ACC112 (cell line): Measurements from ENCODE around the gene RECQL5.
"Not testable (repeated sequence)": the region's sequence is repeated elsewhere in the genome, so short reads cannot be mapped to it uniquely, and the experiment has no call there.

Source experiments
- H2AFZ ChIP-seq: fragments of 200-600 bp; sonication (generic); one replicate; pipeline ENCODE4 v1.6.0; 2017; ENCODE audit warnings: antibody characterized with exemption, low read length; ENCODE audit not compliant: unreplicated experiment
- H3K27ac ChIP-seq: fragments of 200-600 bp; sonication (generic); 2 replicates; pipeline ENCODE4 v1.5.1; 2014; ENCODE audit warnings: low read depth, mild to moderate bottlenecking, antibody characterized with exemption, low read length, moderate library complexity
- H3K27me3 ChIP-seq: fragments of 200-600 bp; sonication (generic); 2 replicates; pipeline ENCODE4 v1.6.1; 2014; ENCODE audit warnings: mild to moderate bottlenecking, antibody characterized with exemption, low read length, moderate library complexity, mixed read lengths; ENCODE audit not compliant: insufficient read depth
- H3K36me3 ChIP-seq: fragments of 200-600 bp; sonication (generic); 2 replicates; pipeline ENCODE4 v1.6.1; 2016; ENCODE audit warnings: mild to moderate bottlenecking, antibody characterized with exemption, low read length, moderate library complexity, mixed read lengths; ENCODE audit not compliant: insufficient read depth
- H3K4me1 ChIP-seq: fragments of 200-600 bp; sonication (generic); one replicate; pipeline ENCODE4 v1.6.1; 2016; ENCODE audit warnings: low read length, mixed read lengths; ENCODE audit not compliant: insufficient read depth, unreplicated experiment, control insufficient read depth
- H3K4me3 ChIP-seq: fragments of 200-600 bp; sonication (generic); 2 replicates; pipeline ENCODE4 v1.5.1; 2014; ENCODE audit warnings: mild to moderate bottlenecking, low read depth, low read length
- H3K79me2 ChIP-seq: fragments of 200-600 bp; sonication (generic); one replicate; pipeline ENCODE4 v1.6.0; 2016; ENCODE audit warnings: low read length; ENCODE audit not compliant: control insufficient read depth, unreplicated experiment, insufficient read depth

RECQL5 gene

GRCh38 chr17:75641343-75641742 lies 25.6 kb downstream of the RECQL5 start:
- Histone ChIP-seq H3K36me3 (no peaks in the 10 kb centered on the region), H3K79me2 (no peaks in the 10 kb centered on the region), H2AFZ (no peak overlapping the region), H3K27me3 (no peaks in the 10 kb centered on the region), H3K4me3 (no peak overlapping the region), H3K4me1 (no peaks in the 10 kb centered on the region), H3K27ac (no peak overlapping the region)

GRCh38 chr17:75640556-75641119 lies 26.3 kb downstream of the RECQL5 start:
- no peaks in the 10 kb centered on the region for H3K79me2 ChIP-seq
- no peak overlapping the region for H2AFZ ChIP-seq
- no peak overlapping the region for H3K4me3 ChIP-seq
- H3K27me3 ChIP-seq = no peaks in the 10 kb centered on the region
- no peaks in the 10 kb centered on the region for H3K36me3 ChIP-seq
- H3K27ac ChIP-seq = no peak overlapping the region
- H3K4me1 ChIP-seq = no peaks in the 10 kb centered on the region

- Histone ChIP-seq H3K79me2 (no peaks in the 10 kb centered on the region), H3K4me3 (no peak overlapping the region), H2AFZ (no peak overlapping the region), H3K4me1 (no peaks in the 10 kb centered on the region), H3K36me3 (no peaks in the 10 kb centered on the region), H3K27me3 (no peaks in the 10 kb centered on the region), H3K27ac (no peak overlapping the region)
Observed at GRCh38 chr17:75639771-75640555, 27.0 kb downstream of the RECQL5 start.

- Histone ChIP-seq H3K27me3 (no peaks in the 10 kb centered on the region), H3K4me3 (no peak overlapping the region), H3K4me1 (peaks cover under 1% of the 10 kb centered on the region), H3K36me3 (no peaks in the 10 kb centered on the region), H3K27ac (no peak overlapping the region), H3K79me2 (no peaks in the 10 kb centered on the region), H2AFZ (no peak overlapping the region)
Observed at GRCh38 chr17:75639327-75639726, 27.6 kb downstream of the RECQL5 start.

GRCh38 chr17:75638893-75639292 lies 28.1 kb downstream of the RECQL5 start:
- H3K36me3 ChIP-seq = no peaks in the 10 kb centered on the region
- no peak overlapping the region for H2AFZ ChIP-seq
- H3K27me3 ChIP-seq = no peaks in the 10 kb centered on the region
- H3K79me2 ChIP-seq = no peaks in the 10 kb centered on the region
- no peak overlapping the region for H3K27ac ChIP-seq
- H3K4me1 ChIP-seq = peaks cover 5% of the 10 kb centered on the region
- H3K4me3 ChIP-seq = no peak overlapping the region

- not testable (repeated sequence) for H3K36me3 ChIP-seq, H3K27ac ChIP-seq, H2AFZ ChIP-seq, H3K79me2 ChIP-seq, H3K27me3 ChIP-seq, H3K4me3 ChIP-seq
- peaks cover 13% of the 10 kb centered on the region for H3K4me1 ChIP-seq
Observed at GRCh38 chr17:75638039-75638438, 28.9 kb downstream of the RECQL5 start.

- H3K79me2 ChIP-seq = no peaks in the 10 kb centered on the region
- H3K4me3 ChIP-seq = no peak overlapping the region
- H3K27me3 ChIP-seq = no peaks in the 10 kb centered on the region
- H3K36me3 ChIP-seq = no peaks in the 10 kb centered on the region
- H2AFZ ChIP-seq = no peak overlapping the region
- H3K27ac ChIP-seq = no peak overlapping the region
- peaks cover 13% of the 10 kb centered on the region for H3K4me1 ChIP-seq
Observed at GRCh38 chr17:75637551-75637950, 29.4 kb downstream of the RECQL5 start.

GRCh38 chr17:75637143-75637538 lies 29.8 kb downstream of the RECQL5 start:
- Histone ChIP-seq H3K36me3 (no peaks in the 10 kb centered on the region), H3K4me3 (no peak overlapping the region), H3K4me1 (peaks cover 13% of the 10 kb centered on the region), H3K79me2 (no peaks in the 10 kb centered on the region), H2AFZ (no peak overlapping the region), H3K27ac (no peak overlapping the region), H3K27me3 (no peaks in the 10 kb centered on the region)

GRCh38 chr17:75636381-75637142 lies 30.4 kb downstream of the RECQL5 start:
- no peak overlapping the region for H3K27ac ChIP-seq
- no peaks in the 10 kb centered on the region for H3K36me3 ChIP-seq
- no peaks in the 10 kb centered on the region for H3K27me3 ChIP-seq
- no peak overlapping the region for H3K4me3 ChIP-seq
- H2AFZ ChIP-seq = no peak overlapping the region
- H3K79me2 ChIP-seq = no peaks in the 10 kb centered on the region
- H3K4me1 ChIP-seq = peaks cover 13% of the 10 kb centered on the region

GRCh38 chr17:75635610-75636202 lies 31.2 kb downstream of the RECQL5 start:
- H3K27me3 ChIP-seq = no peaks in the 10 kb centered on the region
- no peak overlapping the region for H3K27ac ChIP-seq
- H3K79me2 ChIP-seq = no peaks in the 10 kb centered on the region
- H3K36me3 ChIP-seq = no peaks in the 10 kb centered on the region
- H3K4me1 ChIP-seq = peaks cover 13% of the 10 kb centered on the region
- no peak overlapping the region for H3K4me3 ChIP-seq
- H2AFZ ChIP-seq = no peak overlapping the region
